HG02798 (cell line): ENCODE data around the gene RNF220.
A peak's percentile ranks its signal among the peaks of the same experiment; 100 is the strongest.

Experiments
- ATAC-seq: cut with Tn5 transposase; IDR thresholded peaks from one replicate; pipeline ENCODE4 v1.9.1; 2021; ENCODE audit warnings: mild to moderate bottlenecking; ENCODE audit not compliant: unreplicated experiment, poor library complexity

The RNF220 gene

GRCh38 chr1:44572572-44572879, 167.5 kb downstream of the RNF220 start:
- no peak for ATAC-seq

GRCh38 chr1:44575396-44575795, 170.3 kb downstream of the RNF220 start:
- ATAC-seq = no peak

- ATAC-seq = no peak
These were observed 171.5 kb downstream of the RNF220 start for GRCh38 chr1:44576456-44577150.

GRCh38 chr1:44581205-44581604, 176.2 kb downstream of the RNF220 start:
- ATAC-seq = no peak

GRCh38 chr1:44584167-44584566, 179.1 kb downstream of the RNF220 start:
- ATAC-seq = no peak

GRCh38 chr1:44585315-44585920, 180.4 kb downstream of the RNF220 start:
- no peak for ATAC-seq

GRCh38 chr1:44587796-44588460, 182.9 kb downstream of the RNF220 start:
- no peak for ATAC-seq

- no peak for ATAC-seq
These were observed 183.6 kb downstream of the RNF220 start for GRCh38 chr1:44588551-44589210.

- no peak for ATAC-seq
These were observed 185.4 kb downstream of the RNF220 start for GRCh38 chr1:44590475-44590874.

- no peak for ATAC-seq
These were observed 186.3 kb downstream of the RNF220 start for GRCh38 chr1:44591381-44591780.

- no peak for ATAC-seq
These were observed 187.4 kb downstream of the RNF220 start for GRCh38 chr1:44592208-44593145.

- no peak for ATAC-seq
These were observed 189.3 kb downstream of the RNF220 start for GRCh38 chr1:44594353-44594752.

GRCh38 chr1:44594871-44595735, 190.0 kb downstream of the RNF220 start:
- ATAC-seq = peak; percentile 68

GRCh38 chr1:44596511-44596910, 191.5 kb downstream of the RNF220 start:
- ATAC-seq = no peak

- no peak for ATAC-seq
These were observed 193.1 kb downstream of the RNF220 start for GRCh38 chr1:44598167-44598566.

- ATAC-seq = no peak
These were observed 197.9 kb downstream of the RNF220 start for GRCh38 chr1:44602634-44603628.

- ATAC-seq = no peak
These were observed 198.7 kb downstream of the RNF220 start for GRCh38 chr1:44603718-44604117.
